Gastrocnemius medialis (tissue), 4 donors: ENCODE data around the gene CHRNB4. TPM values are rescaled to one million over a fixed set of nuclear protein-coding genes. Genes with fewer than 3 reads are reported as not detected.

Experiments used
- ATAC-seq, 2 donors: fragments of 150-250 bp; one replicate each; pipeline ENCODE4 v1.9.1; 2016
- DNase-seq, 2 donors: peaks; one replicate each; pipeline ENCODE4 v3.0.0-alpha.2; 2019
- H3K27ac ChIP-seq, 4 donors: fragments of 200-600 bp; sonication (generic); 1 replicate in 1 of 4; 2 replicates in 3 of 4; pipeline ENCODE4 v1.5.1; 2016 to 2018; ENCODE audit warnings: mild to moderate bottlenecking in 2 of 4, moderate library complexity in 1 of 4
- H3K27me3 ChIP-seq, 3 donors: fragments of 200-600 bp; sonication (generic) in 2 of 3; 1 replicate in 1 of 3; 2 replicates in 2 of 3; pipeline versions ENCODE4 v1.5.1 to v1.6.0; 2016 to 2019; ENCODE audit warnings: mild to moderate bottlenecking in 1 of 3, moderate library complexity in 1 of 3
- H3K36me3 ChIP-seq, 2 donors: fragments of 200-600 bp; sonication (generic) in 1 of 2; one replicate each; pipeline ENCODE4 v1.5.1; 2017 to 2018
- H3K4me1 ChIP-seq, 2 donors: fragments of 200-600 bp; sonication (generic) in 1 of 2; one replicate each; pipeline ENCODE4 v1.5.1; 2016 to 2017; ENCODE audit warnings: mild to moderate bottlenecking in 2 of 2
- H3K4me3 ChIP-seq, 4 donors: fragments of 200-600 bp; sonication (generic) in 3 of 4; 1 replicate in 1 of 4; 2 replicates in 3 of 4; pipeline ENCODE4 v1.5.1; 2016 to 2019; ENCODE audit warnings: mild to moderate bottlenecking in 2 of 4
- H3K9me3 ChIP-seq, 3 donors: fragments of 200-600 bp; sonication (generic) in 2 of 3; 1 replicate in 1 of 3; 2 replicates in 2 of 3; pipeline ENCODE4 v1.5.1; 2016 to 2019
- POLR2A ChIP-seq, 2 donors: fragments of 450-650 bp; IDR thresholded peaks; one replicate each; pipeline ENCODE4 v1.6.1; 2017; ENCODE audit warnings: antibody characterized with exemption in 2 of 2, mild to moderate bottlenecking in 2 of 2, moderate library complexity in 2 of 2
- in situ Hi-C, 4 donors: fragments of 200-750 bp; cut with MboI; loops; one replicate each; pipeline versions ENCODE4 v1.15.0 to v1.8.0; 2017; ENCODE audit warnings: low sequenced_read_pairs in 4 of 4
- intact Hi-C: fragments of 100-400 bp; cut with DNase I; formaldehyde crosslinking; loops from one replicate; pipeline ENCODE4 v1.15.1; 2023; ENCODE audit warnings: low total_unique reads
- total RNA-seq, 4 donors: library from RNA; depleted of rRNA; stranded (reverse); fragments of >200 nt; gene quantifications; one replicate each; pipeline versions ENCODE4 v1.1.0 to v1.2.3, GENCODE V29; 2016
- TF ChIP-seq, protein P1 (sequence below), 5 experiments: fragments of 450-650 bp in 3 of 5; fragments of 200-600 bp in 2 of 5; sonication (generic) in 2 of 5; IDR thresholded peaks in 4 of 5; conservative IDR thresholded peaks in 1 of 5; 1 replicate in 4 of 5; 2 replicates in 1 of 5; pipeline ENCODE4 v1.5.1; 2016 to 2019; ENCODE audit warnings: antibody characterized with exemption in 5 of 5, mild to moderate bottlenecking in 3 of 5, moderate library complexity in 3 of 5

CHRNB4 gene
- total RNA-seq, 4 donors from 2014 or later, result not detected

GRCh38 chr15:78617516-78617915 lies 23.5 kb downstream of the CHRNB4 start:
- in situ Hi-C loops, result loop anchor here in 2 of 4 donors (5.0 to 10.0 kb wide), 3 partner anchors 90 to 137 kb away; no protein-coding TSS in a partner anchor
- peaks cover 32 to 35% (median 34%) of the 10 kb centered on the region in 3 donors for H3K27me3 ChIP-seq
- intact Hi-C loops, result no loop called here
- peaks cover 0 to 7% of the 10 kb centered on the region in 2 donors for H3K4me1 ChIP-seq
- no peak for ATAC-seq
- no peak overlapping the region for H3K27ac ChIP-seq
- no peaks in the 10 kb centered on the region for H3K9me3 ChIP-seq
- no peak for DNase-seq
- TF ChIP-seq, protein P1, sequence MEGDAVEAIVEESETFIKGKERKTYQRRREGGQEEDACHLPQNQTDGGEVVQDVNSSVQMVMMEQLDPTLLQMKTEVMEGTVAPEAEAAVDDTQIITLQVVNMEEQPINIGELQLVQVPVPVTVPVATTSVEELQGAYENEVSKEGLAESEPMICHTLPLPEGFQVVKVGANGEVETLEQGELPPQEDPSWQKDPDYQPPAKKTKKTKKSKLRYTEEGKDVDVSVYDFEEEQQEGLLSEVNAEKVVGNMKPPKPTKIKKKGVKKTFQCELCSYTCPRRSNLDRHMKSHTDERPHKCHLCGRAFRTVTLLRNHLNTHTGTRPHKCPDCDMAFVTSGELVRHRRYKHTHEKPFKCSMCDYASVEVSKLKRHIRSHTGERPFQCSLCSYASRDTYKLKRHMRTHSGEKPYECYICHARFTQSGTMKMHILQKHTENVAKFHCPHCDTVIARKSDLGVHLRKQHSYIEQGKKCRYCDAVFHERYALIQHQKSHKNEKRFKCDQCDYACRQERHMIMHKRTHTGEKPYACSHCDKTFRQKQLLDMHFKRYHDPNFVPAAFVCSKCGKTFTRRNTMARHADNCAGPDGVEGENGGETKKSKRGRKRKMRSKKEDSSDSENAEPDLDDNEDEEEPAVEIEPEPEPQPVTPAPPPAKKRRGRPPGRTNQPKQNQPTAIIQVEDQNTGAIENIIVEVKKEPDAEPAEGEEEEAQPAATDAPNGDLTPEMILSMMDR (IDR thresholded peaks at IDR 0.05 in 4 of 5, conservative IDR thresholded peaks at IDR 0.05 in 1 of 5), result no peak
- no peak for TF ChIP-seq POLR2A (IDR thresholded peaks at IDR 0.05)
- H3K36me3 ChIP-seq, result no peaks in the 10 kb centered on the region
- no peak overlapping the region for H3K4me3 ChIP-seq

GRCh38 chr15:78617076-78617475 lies 23.9 kb downstream of the CHRNB4 start:
- no peaks in the 10 kb centered on the region for H3K9me3 ChIP-seq
- TF ChIP-seq, protein P1 (IDR thresholded peaks at IDR 0.05 in 4 of 5, conservative IDR thresholded peaks at IDR 0.05 in 1 of 5), result no peak
- TF ChIP-seq POLR2A (IDR thresholded peaks at IDR 0.05), result no peak
- ATAC-seq (no peak), DNase-seq (no peak)
- no peak overlapping the region for H3K27ac ChIP-seq
- in situ Hi-C loops (loop anchor here in 2 of 4 donors (5.0 to 10.0 kb wide), 3 partner anchors 90 to 138 kb away; no protein-coding TSS in a partner anchor), intact Hi-C loops (no loop called here)
- no peaks in the 10 kb centered on the region for H3K36me3 ChIP-seq
- no peak overlapping the region for H3K4me3 ChIP-seq
- peaks cover 28 to 32% (median 31%) of the 10 kb centered on the region in 3 donors for H3K27me3 ChIP-seq
- H3K4me1 ChIP-seq, result peaks cover 0 to 7% of the 10 kb centered on the region in 2 donors

DNA sequence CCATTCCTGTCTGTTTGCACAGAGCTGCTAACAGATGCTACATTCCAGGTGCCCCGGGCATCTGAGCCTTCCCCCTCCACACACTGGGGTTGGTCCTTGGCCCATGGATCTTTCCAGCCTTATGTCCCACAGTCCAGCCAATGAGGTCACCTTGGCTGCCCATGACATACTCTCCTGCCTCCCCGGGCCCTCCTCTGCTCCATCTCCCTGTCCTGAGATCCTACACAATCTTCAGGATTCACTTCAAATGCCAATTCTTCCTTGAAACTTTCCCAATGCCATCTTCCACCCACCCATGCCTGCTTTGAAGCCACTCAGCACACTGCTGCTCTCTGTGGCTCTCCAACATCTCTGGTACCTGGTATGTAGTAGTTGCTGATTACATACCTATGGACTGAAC lies 24.5 kb downstream of the CHRNB4 start:
- Histone ChIP-seq H3K27me3 (peaks cover 22 to 26% (median 25%) of the 10 kb centered on the region in 3 donors), H3K9me3 (no peaks in the 10 kb centered on the region), H3K4me1 (peaks cover 0 to 7% of the 10 kb centered on the region in 2 donors), H3K36me3 (no peaks in the 10 kb centered on the region), H3K27ac (no peak overlapping the region), H3K4me3 (no peak overlapping the region)
- TF ChIP-seq POLR2A (IDR thresholded peaks at IDR 0.05), result no peak
- TF ChIP-seq, protein P1 (IDR thresholded peaks at IDR 0.05 in 4 of 5, conservative IDR thresholded peaks at IDR 0.05 in 1 of 5), result no peak
- intact Hi-C loops, result no loop called here
- no peak for ATAC-seq
- in situ Hi-C loops, result loop anchor here in 2 of 4 donors (5.0 to 10.0 kb wide), 3 partner anchors 91 to 138 kb away; no protein-coding TSS in a partner anchor
- DNase-seq, result no peak

GRCh38 chr15:78615151-78615589 lies 25.8 kb downstream of the CHRNB4 start:
- ATAC-seq, result no peak
- no peaks in the 10 kb centered on the region for H3K36me3 ChIP-seq
- H3K27ac ChIP-seq, result no peak overlapping the region
- DNase-seq, result no peak
- H3K4me3 ChIP-seq, result no peak overlapping the region
- peaks cover 11 to 15% (median 13%) of the 10 kb centered on the region in 3 donors for H3K27me3 ChIP-seq
- H3K9me3 ChIP-seq, result no peaks in the 10 kb centered on the region
- H3K4me1 ChIP-seq, result peaks cover 0 to 4% of the 10 kb centered on the region in 2 donors
- TF ChIP-seq POLR2A (IDR thresholded peaks at IDR 0.05), result no peak
- TF ChIP-seq, protein P1 (IDR thresholded peaks at IDR 0.05 in 4 of 5, conservative IDR thresholded peaks at IDR 0.05 in 1 of 5), result no peak
- intact Hi-C loops (no loop called here), in situ Hi-C loops (loop anchor here in 2 of 4 donors (5.0 to 10.0 kb wide), 3 partner anchors 92 to 140 kb away; no protein-coding TSS in a partner anchor)
